GM12872 (cell line): ENCODE results near the gene SERTAD2.

Experiments
- CTCF ChIP-seq: IDR thresholded peaks from 3 replicates; pipeline ENCODE4 v1.5.1; 2011; ENCODE audit warnings: low read depth, mild to moderate bottlenecking, low read length, moderate library complexity; ENCODE audit not compliant: insufficient read depth

The SERTAD2 gene

GRCh38 chr2:64593035-64593655 lies 60.6 kb downstream of the SERTAD2 start:
- no peak for TF ChIP-seq CTCF

DNA sequence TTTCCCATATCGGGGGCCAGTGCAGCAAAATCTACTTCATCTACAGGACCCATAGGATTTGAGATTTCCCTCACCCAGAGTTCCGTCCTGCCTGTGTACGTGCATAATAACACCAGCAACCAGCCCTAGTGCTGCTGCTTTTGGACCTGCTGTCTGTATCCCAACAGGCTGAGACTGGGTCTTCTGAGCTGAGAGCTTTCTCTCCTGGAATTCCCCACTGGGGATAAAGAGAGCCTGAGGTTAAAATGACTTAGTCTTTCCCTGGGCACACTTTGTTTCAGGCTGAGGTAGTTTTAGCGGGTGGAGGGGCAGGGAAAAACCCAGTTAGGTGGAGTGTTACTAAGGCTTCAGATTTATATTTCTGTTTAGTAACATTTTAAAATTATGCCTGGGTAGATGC lies 62.5 kb downstream of the SERTAD2 start:
- no peak for TF ChIP-seq CTCF

GRCh38 chr2:64587561-64587960 lies 66.2 kb downstream of the SERTAD2 start:
- no peak for TF ChIP-seq CTCF

DNA sequence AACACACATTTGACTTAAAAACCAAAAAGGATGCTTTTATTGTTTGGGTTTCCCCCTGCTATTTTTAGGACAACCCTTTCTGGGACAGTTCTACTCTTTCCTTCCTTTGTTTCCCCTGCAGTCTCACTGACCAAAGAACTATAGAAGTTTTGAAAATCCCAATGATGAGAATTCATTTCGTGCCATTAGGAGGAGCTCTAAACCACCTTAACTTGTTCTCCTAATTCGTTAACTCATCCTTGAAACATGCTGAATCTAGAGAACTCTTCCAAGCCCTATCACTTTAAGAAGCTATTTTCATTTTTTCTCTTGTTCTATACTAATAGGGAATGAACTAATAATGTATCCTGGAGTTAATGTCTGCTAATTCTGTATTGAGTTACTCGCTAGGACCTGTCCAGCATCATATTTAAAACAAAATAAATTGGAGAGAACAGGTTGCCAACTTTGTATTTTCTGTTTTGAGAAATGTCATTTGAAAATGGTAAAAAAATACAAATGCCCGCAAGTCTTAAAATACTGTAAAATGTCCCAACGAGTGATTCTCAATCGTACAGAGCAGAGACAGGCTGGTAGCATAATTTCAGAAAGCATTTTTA lies 66.7 kb downstream of the SERTAD2 start:
- peak; percentile 58; the same call in 2 of the 3 replicates for TF ChIP-seq CTCF

GRCh38 chr2:64586054-64586453 lies 67.7 kb downstream of the SERTAD2 start:
- TF ChIP-seq CTCF: no peak

DNA sequence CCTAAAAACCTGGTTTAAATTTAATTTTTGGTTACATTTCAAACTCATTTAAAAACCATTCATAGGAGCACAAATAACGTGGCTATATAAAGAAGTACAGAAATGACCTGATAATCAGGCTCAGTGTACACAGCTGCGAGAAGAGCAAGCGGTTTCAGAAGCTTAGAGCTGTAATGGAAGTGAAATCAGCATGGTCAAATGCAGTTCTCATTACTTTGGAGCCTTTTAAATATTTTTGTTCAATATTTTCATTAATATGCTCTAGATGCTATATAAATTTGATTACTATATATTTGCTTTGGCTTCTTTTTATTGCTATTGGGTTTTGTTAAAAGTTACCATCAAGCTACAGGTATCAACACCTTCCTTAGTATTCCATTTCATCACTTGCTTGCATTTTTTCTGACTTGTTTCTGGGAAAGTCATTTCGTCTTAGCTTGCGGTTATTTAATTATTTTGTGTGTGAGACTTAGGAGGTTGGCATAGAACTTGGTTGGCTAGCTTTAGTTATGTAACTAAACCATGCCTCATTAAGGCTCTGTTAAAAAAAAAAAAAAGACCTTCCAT lies 70.9 kb downstream of the SERTAD2 start:
- no peak for TF ChIP-seq CTCF

- TF ChIP-seq CTCF: no peak
Measured at GRCh38 chr2:64581777-64582539, 71.8 kb downstream of the SERTAD2 start.
